ENCODE data around the gene CSRP3. TPM values are rescaled to one million over a fixed set of nuclear protein-coding genes. Genes with fewer than 3 reads are reported as not detected.

Gene CSRP3
- total and polyA plus RNA-seq, 9 of the 15 experiments (the other 6 are each of a cell fraction or from before 2014, with no cell fraction given): 0.14 TPM; not detected in 8

- no peak for TF ChIP-seq RCOR1 (IDR thresholded peaks at IDR 0.05; ENCODE audit: borderline replicate concordance in 1 of 2, low read depth in 2 of 2, low read length in 2 of 2)
- peak; percentile 84 for TF ChIP-seq C11orf30 (IDR thresholded peaks at IDR 0.05; ENCODE audit: low read depth)
- peak; percentile 86 for TF ChIP-seq NFE2 (IDR thresholded peaks at IDR 0.05; ENCODE audit: low read depth)
- peak; percentile 59; the same call in 1 of the 2 replicates for TF ChIP-seq PKNOX1 (IDR thresholded peaks at IDR 0.05)
- TF ChIP-seq E2F3 (CRISPR knock-in tag; IDR thresholded peaks at IDR 0.05): no peak
- TF ChIP-seq, protein P1, sequence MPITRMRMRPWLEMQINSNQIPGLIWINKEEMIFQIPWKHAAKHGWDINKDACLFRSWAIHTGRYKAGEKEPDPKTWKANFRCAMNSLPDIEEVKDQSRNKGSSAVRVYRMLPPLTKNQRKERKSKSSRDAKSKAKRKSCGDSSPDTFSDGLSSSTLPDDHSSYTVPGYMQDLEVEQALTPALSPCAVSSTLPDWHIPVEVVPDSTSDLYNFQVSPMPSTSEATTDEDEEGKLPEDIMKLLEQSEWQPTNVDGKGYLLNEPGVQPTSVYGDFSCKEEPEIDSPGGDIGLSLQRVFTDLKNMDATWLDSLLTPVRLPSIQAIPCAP (CRISPR knock-in tag; IDR thresholded peaks at IDR 0.05; ENCODE audit: borderline replicate concordance): no peak
- TF ChIP-seq NUFIP1 (IDR thresholded peaks at IDR 0.05; ENCODE audit: partially characterized antibody): no peak
- no peak for TF ChIP-seq MTA2 (IDR thresholded peaks at IDR 0.05; ENCODE audit: low read depth)
- TF ChIP-seq HMBOX1 (IDR thresholded peaks at IDR 0.05): 0 out of 2 replicates have a peak, but pooled peaks have one; percentile 21
- no peak for TF ChIP-seq CBFA2T2 (conservative IDR thresholded peaks at IDR 0.05)
- peak; percentile 45; the same call in 1 of the 2 replicates for TF ChIP-seq MAFK (IDR thresholded peaks at IDR 0.05; ENCODE audit: low read length)
- TF ChIP-seq HLTF (IDR thresholded peaks at IDR 0.05): no peak
- no peak for TF ChIP-seq POLR2G (IDR thresholded peaks at IDR 0.05; ENCODE audit: low read depth, low read length)
- peak; percentile 6 for TF ChIP-seq MEIS2 (IDR thresholded peaks at IDR 0.05; ENCODE audit: partially characterized antibody)
- TF ChIP-seq FOXP1 (CRISPR knock-in tag; IDR thresholded peaks at IDR 0.05): no peak
Measured at GRCh38 chr11:19163617-19164016, 38.2 kb downstream of the CSRP3 start (continued).
